Gastrocnemius medialis (tissue), 4 donors: ENCODE data around the gene PPP1R12B.
"Not testable (repeated sequence)": the region's sequence is repeated elsewhere in the genome, so short reads cannot be mapped to it uniquely, and the experiment has no call there.

Source experiments
- POLR2A ChIP-seq, 2 donors: fragments of 450-650 bp; IDR thresholded peaks; one replicate each; pipeline ENCODE4 v1.6.1; 2017; ENCODE audit warnings: antibody characterized with exemption in 2 of 2, mild to moderate bottlenecking in 2 of 2, moderate library complexity in 2 of 2
- TF ChIP-seq, protein P1 (sequence below), 5 experiments: fragments of 450-650 bp in 3 of 5; fragments of 200-600 bp in 2 of 5; sonication (generic) in 2 of 5; IDR thresholded peaks in 4 of 5; conservative IDR thresholded peaks in 1 of 5; 1 replicate in 4 of 5; 2 replicates in 1 of 5; pipeline ENCODE4 v1.5.1; 2016 to 2019; ENCODE audit warnings: antibody characterized with exemption in 5 of 5, mild to moderate bottlenecking in 3 of 5, moderate library complexity in 3 of 5

DNA sequence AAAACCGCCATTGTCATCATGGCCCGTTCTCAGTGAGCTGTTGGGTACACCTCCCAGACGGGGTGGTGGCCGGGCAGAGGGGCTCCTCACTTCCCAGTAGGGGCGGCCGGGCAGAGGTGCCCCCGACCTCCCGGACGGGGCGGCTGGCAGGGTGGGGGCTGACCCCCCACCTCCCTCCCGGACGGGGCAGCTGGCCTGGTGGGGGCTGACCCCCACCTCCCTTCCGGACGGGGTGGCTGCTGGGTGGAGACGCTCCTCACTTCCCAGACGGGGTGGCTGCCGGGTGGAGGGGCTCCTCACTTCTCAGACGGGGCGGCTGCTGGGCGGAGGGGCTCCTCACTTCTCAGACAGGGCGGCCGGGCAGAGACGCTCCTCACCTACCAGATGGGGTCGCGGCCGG, 103.1 kb downstream of the PPP1R12B start:
- TF ChIP-seq, protein P1, sequence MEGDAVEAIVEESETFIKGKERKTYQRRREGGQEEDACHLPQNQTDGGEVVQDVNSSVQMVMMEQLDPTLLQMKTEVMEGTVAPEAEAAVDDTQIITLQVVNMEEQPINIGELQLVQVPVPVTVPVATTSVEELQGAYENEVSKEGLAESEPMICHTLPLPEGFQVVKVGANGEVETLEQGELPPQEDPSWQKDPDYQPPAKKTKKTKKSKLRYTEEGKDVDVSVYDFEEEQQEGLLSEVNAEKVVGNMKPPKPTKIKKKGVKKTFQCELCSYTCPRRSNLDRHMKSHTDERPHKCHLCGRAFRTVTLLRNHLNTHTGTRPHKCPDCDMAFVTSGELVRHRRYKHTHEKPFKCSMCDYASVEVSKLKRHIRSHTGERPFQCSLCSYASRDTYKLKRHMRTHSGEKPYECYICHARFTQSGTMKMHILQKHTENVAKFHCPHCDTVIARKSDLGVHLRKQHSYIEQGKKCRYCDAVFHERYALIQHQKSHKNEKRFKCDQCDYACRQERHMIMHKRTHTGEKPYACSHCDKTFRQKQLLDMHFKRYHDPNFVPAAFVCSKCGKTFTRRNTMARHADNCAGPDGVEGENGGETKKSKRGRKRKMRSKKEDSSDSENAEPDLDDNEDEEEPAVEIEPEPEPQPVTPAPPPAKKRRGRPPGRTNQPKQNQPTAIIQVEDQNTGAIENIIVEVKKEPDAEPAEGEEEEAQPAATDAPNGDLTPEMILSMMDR (IDR thresholded peaks at IDR 0.05 in 4 of 5, conservative IDR thresholded peaks at IDR 0.05 in 1 of 5) = not testable (repeated sequence)
- not testable (repeated sequence) for TF ChIP-seq POLR2A (IDR thresholded peaks at IDR 0.05)
